ENCODE data around the gene SIPA1L3.
A peak's percentile ranks its signal among the peaks of the same experiment; 100 is the strongest.

SIPA1L3 gene

DNA sequence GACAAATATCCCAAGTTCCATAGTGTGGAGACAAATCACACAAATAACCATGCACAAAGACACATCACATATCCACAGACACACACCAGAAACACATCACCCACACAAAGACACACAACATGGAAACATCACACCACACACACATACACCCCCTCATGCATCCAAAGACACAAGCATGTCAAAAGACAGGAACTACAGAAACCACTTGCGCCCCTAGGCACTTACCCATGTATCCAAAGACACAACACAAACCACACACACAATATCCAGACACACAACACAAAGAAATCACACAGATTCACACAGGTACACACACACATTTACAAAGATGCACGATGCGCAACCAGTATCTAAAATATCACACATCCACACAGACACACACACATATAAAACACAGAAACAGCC lies 316.1 kb downstream of the SIPA1L3 start (continued):
- TF ChIP-seq ZNF248 (tag by site-specific recombination; IDR thresholded peaks at IDR 0.05) (no peak), ZBTB21 (tag by site-specific recombination; IDR thresholded peaks at IDR 0.05) (peak; percentile 43), TCF7L2 (IDR thresholded peaks at IDR 0.05; ENCODE audit: borderline replicate concordance, low read depth, low read length) (no peak), ZNF221 (tag by site-specific recombination; IDR thresholded peaks at IDR 0.05; ENCODE audit: borderline replicate concordance) (no peak), ZNF2 (tag by site-specific recombination; IDR thresholded peaks at IDR 0.05) (peak; percentile 88; the same call in 1 of the 2 replicates), ZNF311 (tag by site-specific recombination; IDR thresholded peaks at IDR 0.05; ENCODE audit: borderline replicate concordance) (peak; percentile 56; the same call in 1 of the 2 replicates), CTCF (tag by site-specific recombination; IDR thresholded peaks at IDR 0.05) (no peak), ZNF473 (tag by site-specific recombination; IDR thresholded peaks at IDR 0.05) (no peak), ZNF529 (tag by site-specific recombination; IDR thresholded peaks at IDR 0.05; ENCODE audit: insufficient replicate concordance) (no peak), BCL11B (tag by site-specific recombination; IDR thresholded peaks at IDR 0.05; ENCODE audit: low read depth) (peak; percentile 61; the same call in 1 of the 2 replicates), ZNF280D (tag by site-specific recombination; IDR thresholded peaks at IDR 0.05) (no peak; the same call in 1 of the 2 replicates), OVOL3 (tag by site-specific recombination; IDR thresholded peaks at IDR 0.05) (0 out of 2 replicates have a peak, but pooled peaks have one; percentile 54), ZEB2 (tag by site-specific recombination; IDR thresholded peaks at IDR 0.05) (no peak)
- TF ChIP-seq, protein P1, sequence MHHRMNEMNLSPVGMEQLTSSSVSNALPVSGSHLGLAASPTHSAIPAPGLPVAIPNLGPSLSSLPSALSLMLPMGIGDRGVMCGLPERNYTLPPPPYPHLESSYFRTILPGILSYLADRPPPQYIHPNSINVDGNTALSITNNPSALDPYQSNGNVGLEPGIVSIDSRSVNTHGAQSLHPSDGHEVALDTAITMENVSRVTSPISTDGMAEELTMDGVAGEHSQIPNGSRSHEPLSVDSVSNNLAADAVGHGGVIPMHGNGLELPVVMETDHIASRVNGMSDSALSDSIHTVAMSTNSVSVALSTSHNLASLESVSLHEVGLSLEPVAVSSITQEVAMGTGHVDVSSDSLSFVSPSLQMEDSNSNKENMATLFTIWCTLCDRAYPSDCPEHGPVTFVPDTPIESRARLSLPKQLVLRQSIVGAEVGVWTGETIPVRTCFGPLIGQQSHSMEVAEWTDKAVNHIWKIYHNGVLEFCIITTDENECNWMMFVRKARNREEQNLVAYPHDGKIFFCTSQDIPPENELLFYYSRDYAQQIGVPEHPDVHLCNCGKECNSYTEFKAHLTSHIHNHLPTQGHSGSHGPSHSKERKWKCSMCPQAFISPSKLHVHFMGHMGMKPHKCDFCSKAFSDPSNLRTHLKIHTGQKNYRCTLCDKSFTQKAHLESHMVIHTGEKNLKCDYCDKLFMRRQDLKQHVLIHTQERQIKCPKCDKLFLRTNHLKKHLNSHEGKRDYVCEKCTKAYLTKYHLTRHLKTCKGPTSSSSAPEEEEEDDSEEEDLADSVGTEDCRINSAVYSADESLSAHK (tag by site-specific recombination; IDR thresholded peaks at IDR 0.05) = no peak; the same call in 1 of the 2 replicates
- TF ChIP-seq, protein P2, sequence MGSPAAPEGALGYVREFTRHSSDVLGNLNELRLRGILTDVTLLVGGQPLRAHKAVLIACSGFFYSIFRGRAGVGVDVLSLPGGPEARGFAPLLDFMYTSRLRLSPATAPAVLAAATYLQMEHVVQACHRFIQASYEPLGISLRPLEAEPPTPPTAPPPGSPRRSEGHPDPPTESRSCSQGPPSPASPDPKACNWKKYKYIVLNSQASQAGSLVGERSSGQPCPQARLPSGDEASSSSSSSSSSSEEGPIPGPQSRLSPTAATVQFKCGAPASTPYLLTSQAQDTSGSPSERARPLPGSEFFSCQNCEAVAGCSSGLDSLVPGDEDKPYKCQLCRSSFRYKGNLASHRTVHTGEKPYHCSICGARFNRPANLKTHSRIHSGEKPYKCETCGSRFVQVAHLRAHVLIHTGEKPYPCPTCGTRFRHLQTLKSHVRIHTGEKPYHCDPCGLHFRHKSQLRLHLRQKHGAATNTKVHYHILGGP (tag by site-specific recombination; IDR thresholded peaks at IDR 0.05) = no peak
- TF ChIP-seq, protein P3, sequence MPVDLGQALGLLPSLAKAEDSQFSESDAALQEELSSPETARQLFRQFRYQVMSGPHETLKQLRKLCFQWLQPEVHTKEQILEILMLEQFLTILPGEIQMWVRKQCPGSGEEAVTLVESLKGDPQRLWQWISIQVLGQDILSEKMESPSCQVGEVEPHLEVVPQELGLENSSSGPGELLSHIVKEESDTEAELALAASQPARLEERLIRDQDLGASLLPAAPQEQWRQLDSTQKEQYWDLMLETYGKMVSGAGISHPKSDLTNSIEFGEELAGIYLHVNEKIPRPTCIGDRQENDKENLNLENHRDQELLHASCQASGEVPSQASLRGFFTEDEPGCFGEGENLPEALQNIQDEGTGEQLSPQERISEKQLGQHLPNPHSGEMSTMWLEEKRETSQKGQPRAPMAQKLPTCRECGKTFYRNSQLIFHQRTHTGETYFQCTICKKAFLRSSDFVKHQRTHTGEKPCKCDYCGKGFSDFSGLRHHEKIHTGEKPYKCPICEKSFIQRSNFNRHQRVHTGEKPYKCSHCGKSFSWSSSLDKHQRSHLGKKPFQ (tag by site-specific recombination; IDR thresholded peaks at IDR 0.05) = peak; percentile 86
- TF ChIP-seq, protein P4, sequence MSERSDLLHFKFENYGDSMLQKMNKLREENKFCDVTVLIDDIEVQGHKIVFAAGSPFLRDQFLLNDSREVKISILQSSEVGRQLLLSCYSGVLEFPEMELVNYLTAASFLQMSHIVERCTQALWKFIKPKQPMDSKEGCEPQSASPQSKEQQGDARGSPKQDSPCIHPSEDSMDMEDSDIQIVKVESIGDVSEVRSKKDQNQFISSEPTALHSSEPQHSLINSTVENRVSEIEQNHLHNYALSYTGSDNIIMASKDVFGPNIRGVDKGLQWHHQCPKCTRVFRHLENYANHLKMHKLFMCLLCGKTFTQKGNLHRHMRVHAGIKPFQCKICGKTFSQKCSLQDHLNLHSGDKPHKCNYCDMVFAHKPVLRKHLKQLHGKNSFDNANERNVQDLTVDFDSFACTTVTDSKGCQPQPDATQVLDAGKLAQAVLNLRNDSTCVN (tag by site-specific recombination; optimal IDR thresholded peaks at IDR 0.05) = no peak
